HG03354 (cell line): ENCODE results near the gene INO80B.
"Not testable (repeated sequence)": the region's sequence is repeated elsewhere in the genome, so short reads cannot be mapped to it uniquely, and the experiment has no call there.

Experiments used
- ATAC-seq: cut with Tn5 transposase; IDR thresholded peaks from one replicate; pipeline ENCODE4 v1.9.1; 2021; ENCODE audit warnings: mild to moderate bottlenecking; ENCODE audit not compliant: unreplicated experiment, poor library complexity, severe bottlenecking

INO80B gene

DNA sequence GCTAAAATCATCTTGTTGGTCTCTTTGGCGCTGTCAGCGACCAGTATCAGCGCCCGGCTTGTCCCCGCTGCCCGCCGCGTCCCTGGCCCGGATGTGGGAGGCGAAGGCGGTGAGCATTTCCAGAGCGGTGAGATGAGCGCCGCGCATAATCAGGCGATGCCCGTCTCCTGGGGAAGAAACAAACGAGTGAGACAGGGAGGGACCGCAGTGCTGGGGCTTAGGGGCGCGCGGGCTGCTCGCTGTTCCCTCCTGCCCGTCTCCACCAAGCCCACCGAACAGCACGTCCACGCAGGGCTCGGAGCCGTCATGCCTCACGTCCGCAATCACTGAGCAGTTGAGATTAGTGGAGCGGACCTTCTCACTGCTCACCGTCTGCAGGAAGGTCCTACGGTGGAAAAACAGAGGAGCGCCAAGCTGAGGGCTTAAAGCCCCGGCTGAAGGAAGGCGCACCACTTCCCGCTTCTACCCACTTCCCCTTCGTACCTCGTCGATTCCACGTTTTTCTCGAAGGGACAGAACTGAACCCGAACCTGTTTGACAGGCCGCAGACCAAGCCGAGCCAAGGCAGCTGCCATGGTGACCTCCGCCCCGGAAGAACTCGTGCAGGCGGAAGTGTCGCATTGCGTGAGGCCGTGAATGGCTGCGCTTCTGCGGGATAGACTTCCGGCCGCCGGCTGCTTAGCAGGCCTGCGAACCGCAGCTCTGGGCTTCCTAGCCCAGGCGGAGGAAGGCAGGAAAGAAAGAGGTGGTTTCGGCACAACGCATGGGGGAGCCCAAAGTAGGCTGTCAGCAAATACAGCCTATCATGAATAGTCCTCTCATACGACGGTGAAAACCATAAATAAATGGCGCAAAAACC lies 17.4 kb downstream of the INO80B start, which contains the start of gene MRPL53:
TSS of gene MRPL53 (minus strand) at position 595 of the 859 bp plus-strand sequence. CDS start at position 575, 20 bp downstream.
- peak; percentile 95 for ATAC-seq

DNA sequence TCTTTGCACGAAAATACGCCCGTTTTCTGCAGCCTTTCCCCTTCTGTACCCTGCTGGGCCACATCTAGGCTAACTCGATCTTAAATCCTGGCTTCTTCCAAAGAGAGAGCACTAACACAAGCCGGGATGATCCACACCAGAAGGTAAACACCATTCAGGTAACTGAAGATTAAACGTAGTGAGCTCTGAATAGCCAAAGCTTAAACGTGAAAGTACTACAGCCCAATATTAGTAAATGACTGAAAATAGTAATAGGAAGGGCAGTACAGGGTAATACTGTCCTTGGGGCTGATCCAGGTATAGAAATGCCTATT lies 18.0 kb downstream of the INO80B start:
- ATAC-seq = no peak

DNA sequence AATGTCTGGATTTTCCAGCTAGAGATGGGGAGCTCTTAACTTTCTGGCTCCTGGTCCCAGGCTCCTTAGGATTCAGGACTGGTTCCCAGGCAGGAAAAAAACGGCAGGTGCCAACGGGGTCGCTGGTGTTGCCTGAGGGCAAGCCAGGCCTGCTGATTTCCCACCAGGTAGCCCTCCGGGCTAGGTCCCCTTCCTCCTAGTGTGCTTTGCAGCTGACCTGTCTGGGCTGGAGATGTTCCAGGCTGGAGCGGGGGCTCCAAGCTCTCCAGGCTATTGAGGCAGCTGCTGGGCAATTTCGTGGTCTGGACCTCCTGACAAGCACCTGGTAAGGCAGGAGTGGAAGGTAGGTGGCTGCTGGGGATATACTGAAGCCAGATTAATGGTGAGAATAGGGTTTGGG lies 19.6 kb downstream of the INO80B start:
- no peak for ATAC-seq

DNA sequence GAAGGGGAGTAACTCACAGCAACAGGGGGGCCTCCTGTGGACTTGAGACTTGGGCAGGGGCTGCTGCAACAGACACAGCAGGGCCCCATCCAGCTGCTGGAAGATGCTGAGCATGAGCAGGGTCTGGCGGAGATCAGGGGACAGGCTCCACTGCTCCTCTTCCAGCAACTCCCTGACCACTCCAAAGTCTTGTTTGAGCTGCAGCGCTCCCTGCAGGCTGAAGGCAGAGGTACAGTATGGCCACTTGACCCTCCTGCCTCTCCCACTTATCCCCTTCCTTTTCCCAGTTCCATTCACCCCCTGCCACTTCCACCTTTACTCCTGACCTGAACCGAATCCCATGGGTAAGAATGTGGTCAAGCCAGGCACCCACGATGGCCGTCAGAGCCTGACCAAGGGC lies 20.0 kb downstream of the INO80B start:
- no peak for ATAC-seq

GRCh38 chr2:74481431-74481830 lies 26.5 kb downstream of the INO80B start:
- ATAC-seq = no peak

DNA sequence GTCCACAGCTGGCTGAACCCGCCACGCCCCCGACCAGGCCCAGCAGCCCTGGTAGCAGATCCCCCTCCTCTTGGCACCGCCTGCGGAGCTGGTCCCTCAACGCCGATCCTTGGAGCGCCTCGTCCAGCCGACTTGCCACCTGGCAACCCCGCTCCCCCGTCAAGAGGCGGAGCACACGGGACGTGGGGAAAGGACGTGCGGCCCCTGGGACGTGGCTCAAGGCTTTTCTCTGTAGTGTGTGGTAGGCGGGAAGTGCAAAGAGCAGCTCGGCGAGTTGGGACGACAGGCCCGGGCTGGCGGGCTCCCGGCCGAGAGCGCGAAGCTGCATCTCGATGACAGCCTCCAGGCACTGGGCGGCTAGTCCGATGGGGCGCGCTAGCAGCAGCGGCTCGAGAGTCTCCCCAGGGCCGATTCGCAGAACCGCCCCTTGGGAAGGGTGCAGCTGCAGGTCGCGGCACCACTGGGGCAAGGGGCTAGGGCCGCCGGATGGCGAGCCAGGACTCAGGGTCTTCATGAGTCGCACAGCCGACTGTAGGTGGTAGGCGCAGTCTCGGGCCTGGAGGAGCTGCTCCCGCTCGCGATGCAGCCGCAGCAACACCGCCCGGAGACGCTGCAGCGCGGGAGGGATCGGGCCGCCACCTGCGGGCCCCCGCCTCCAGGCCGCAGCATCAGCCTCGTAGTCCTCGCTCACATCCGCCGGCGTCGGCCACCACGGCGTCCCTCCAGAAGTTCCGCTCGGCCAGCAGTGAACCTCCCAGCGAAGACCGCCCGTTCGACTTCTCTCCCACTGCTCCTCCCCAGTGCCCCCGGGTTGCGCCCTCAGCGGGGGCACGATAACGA lies 27.3 kb downstream of the INO80B start:
- peak; percentile 40 for ATAC-seq

GRCh38 chr2:74482801-74483674 lies 28.2 kb downstream of the INO80B start, which contains the start of the genes CCDC142 and TTC31:
Gene CCDC142, minus strand, starts transcription at chr2:74482998. Its CDS starts 161 bp downstream, at chr2:74482837.
Gene TTC31, plus strand, starts transcription at chr2:74483081. Its CDS starts 15 bp downstream, at chr2:74483096.
- ATAC-seq = peak; percentile 94

DNA sequence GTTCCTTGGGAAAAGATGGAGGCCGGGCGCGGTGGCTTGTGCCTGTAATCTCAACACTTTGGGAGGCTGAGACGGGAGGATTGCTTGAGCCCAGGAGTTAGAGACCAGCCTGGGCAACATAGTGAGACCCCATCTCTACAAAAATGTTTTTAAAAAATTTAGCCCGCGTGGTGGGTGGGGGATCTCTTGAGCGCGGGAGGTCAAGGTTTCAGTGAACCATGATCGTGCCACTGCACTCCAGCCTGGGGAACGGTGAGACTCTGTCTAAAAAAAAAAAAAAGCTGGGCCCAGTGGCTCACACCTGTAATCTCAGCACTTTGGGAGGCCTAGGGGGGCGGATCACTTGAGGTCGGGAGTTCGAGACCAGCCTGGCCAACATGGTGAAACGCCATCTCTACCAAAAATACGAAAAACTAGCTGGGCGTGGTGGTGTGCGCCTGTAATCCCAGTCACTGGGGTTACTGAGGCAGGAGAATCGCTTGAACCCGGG lies 28.8 kb downstream of the INO80B start:
- not testable (repeated sequence) for ATAC-seq

DNA sequence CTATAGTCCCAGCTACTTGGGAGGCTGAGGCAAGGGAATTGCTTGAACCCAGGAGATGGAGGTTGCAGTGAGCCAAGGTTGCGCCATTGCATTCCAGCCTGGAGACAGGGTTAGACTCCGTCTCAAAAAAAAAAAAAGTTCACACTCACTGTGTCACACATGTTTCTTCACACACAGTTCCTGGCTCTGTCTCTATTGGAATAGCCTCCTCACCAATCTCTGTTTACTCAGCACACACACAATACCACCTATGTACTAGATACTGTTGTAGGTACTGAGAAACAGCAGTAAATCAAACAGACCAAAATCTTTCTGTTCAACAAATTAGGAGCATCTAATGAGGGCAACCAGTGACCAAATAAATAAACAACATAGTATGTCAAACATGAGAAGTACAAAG lies 31.3 kb downstream of the INO80B start:
- ATAC-seq = no peak

- ATAC-seq = no peak
Measured at GRCh38 chr2:74488643-74489481, 34.0 kb downstream of the INO80B start.

DNA sequence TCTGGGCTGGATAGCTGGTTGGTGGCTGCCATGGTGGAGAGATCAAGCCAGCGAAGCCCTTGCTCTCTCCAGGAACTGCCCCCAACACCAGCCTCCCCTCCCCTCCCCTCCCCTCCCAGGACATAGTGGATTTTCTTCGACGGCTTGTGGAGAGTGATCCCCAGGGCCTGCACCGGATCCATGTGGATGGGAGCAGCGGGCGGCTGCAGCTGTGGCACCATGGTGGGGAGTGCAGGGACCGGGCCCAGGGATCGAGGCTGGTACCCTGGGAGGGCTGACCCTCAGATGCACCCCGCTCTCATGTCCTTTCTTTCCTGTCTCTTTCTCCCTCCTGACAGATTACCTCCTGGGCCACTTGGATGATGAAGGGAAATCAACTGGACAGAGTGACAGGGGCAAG lies 35.0 kb downstream of the INO80B start:
- ATAC-seq = no peak

DNA sequence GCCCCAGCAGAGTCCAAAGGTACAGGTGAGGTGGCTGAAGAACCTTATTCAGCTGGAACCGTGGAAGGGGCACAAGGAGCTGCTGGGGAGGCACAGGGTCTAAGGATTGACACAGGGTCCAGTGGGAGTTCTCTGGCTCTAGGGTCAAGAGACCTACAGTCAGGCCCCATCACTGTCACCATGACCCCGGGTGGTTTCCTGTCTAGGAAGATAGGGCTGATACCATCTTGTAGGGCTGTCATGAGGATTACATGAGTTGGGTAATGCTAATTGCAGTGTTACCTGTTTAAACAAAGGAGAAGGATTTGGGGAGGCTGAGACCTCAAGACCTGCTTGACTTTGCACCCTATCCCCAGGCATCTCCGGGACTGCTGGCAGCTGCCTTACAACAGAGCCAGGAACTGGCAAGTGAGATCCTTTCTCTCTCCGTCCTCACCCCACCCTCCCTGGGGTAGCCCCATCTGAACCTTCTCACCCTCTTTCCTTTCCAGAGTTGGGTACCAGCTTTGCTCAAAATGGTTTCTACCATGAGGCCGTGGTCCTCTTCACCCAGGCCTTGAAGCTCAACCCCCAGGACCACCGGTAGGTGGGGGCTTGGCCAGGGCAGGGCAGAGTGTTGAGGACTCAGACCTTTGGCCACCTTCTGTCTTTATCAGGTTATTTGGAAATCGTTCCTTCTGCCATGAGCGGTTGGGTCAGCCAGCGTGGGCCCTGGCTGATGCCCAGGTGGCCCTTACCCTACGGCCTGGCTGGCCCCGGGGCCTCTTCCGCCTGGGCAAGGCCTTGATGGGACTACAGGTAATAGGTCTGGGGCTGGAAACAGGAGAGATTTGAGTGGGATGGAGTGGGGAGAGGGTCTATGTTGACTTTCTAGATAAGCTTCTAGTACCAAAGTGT lies 37.0 kb downstream of the INO80B start:
- no peak for ATAC-seq

DNA sequence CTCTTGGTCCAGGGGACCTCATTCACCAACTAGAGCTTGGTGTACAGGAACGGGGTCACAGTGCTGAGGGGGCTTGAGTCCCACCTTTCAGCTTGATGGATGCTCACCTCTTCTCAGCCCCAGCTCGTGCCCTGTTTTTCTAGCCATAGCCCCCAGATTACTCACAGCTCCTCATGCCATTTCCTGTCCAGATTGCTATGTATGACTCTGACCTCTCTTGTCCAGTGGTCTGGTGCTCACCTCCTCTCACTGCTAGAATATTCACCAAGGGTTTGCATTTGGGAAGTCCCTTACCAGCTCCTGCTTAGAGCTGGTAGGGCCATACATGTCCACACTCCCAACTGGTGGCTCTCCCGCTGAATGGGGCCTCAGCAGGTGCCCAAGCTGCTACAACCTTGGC lies 38.7 kb downstream of the INO80B start:
- no peak for ATAC-seq

- no peak for ATAC-seq
Measured at GRCh38 chr2:74495440-74495839, 40.6 kb downstream of the INO80B start.

GRCh38 chr2:74496997-74497776 lies 42.3 kb downstream of the INO80B start:
- no peak for ATAC-seq

GRCh38 chr2:74497777-74498499 lies 43.1 kb downstream of the INO80B start:
- ATAC-seq = no peak
